ENCODE data around the gene ZMYND8. TPM values are rescaled to one million over a fixed set of nuclear protein-coding genes. Genes with fewer than 3 reads are reported as not detected.

ZMYND8 gene
- total and polyA plus RNA-seq, 10 of the 15 experiments (the other 5 are each of a cell fraction or from before 2014, with no cell fraction given) = 12.9 to 54.8 (median 23.1) TPM

GRCh38 chr20:47160240-47160639 lies 196.3 kb downstream of the ZMYND8 start:
- no peaks in the 10 kb centered on the region; the same call in 2 of the 3 replicates for H3K9me3 ChIP-seq (replicated peaks; ENCODE audit: control insufficient read depth, insufficient read depth, low read length)
- no peak overlapping the region for H3K9ac ChIP-seq (ENCODE audit: control insufficient read depth, insufficient read depth, low read length)
- no peak for DNase-seq (ENCODE audit: low read depth, low spot score)
- no peak overlapping the region for H2AFZ ChIP-seq (ENCODE audit: control insufficient read depth, low read depth, low read length)
- WGBS (ENCODE audit: insufficient coverage, insufficient replicate concordance, low lambda C conversion rate, missing lambda C conversion rate) = 83% methylated on average over 7 of the region's 7 CpGs
- H3K4me3 ChIP-seq = no peak overlapping the region
- ATAC-seq = no peak
- RAD21 ChIA-PET (ENCODE audit: unreplicated experiment) = interaction anchor here (0.9 kb wide), 1 partner anchor 398 kb away, joined by 3 read pairs; no protein-coding TSS in a partner anchor
- CTCF ChIA-PET = interaction anchor here (0.5 kb wide), 1 partner anchor 1933 kb away, joined by 3 read pairs; no protein-coding TSS in a partner anchor
- no peaks in the 10 kb centered on the region; a peak in 2 of 4 replicates for H3K27me3 ChIP-seq (replicated peaks in 1 of 2; ENCODE audit: control insufficient read depth in 2 of 2, insufficient read depth in 2 of 2, low read length in 1 of 2)
- POLR2A ChIA-PET = no interaction called here
- no TSS peak for BruUV-seq (replicated peaks)
- no peaks in the 10 kb centered on the region for H4K20me1 ChIP-seq (ENCODE audit: control insufficient read depth, insufficient read depth)
- SMC1A ChIA-PET (ENCODE audit: uncharacterized antibody, unreplicated experiment) = no interaction called here
- H3K4me1 ChIP-seq (ENCODE audit: control insufficient read depth, insufficient read depth, low read length) = no peaks in the 10 kb centered on the region
- TF ChIP-seq PAX8 (IDR thresholded peaks at IDR 0.05) (no peak), E4F1 (IDR thresholded peaks at IDR 0.05; ENCODE audit: borderline replicate concordance, partially characterized antibody) (no peak), NFIC (IDR thresholded peaks at IDR 0.05; ENCODE audit: low read depth, low read length) (no peak), ZBTB40 (IDR thresholded peaks at IDR 0.05; ENCODE audit: borderline replicate concordance) (peak; percentile 65; the same call in 1 of the 2 replicates), PML (IDR thresholded peaks at IDR 0.05; ENCODE audit: low read length) (no peak)
- no peaks in the 10 kb centered on the region for H3K79me2 ChIP-seq (ENCODE audit: control insufficient read depth, insufficient read depth, low read length)
- H3K4me2 ChIP-seq (ENCODE audit: control insufficient read depth, insufficient read depth) = no peak overlapping the region
- in situ Hi-C loops (cut with MboI) (no loop called here), intact Hi-C loops (cut with micrococcal nuclease; ENCODE audit: unreplicated experiment) (no loop called here)
- no peak for FAIRE-seq
- H3K36me3 ChIP-seq (ENCODE audit: control insufficient read depth in 2 of 2, insufficient read depth in 2 of 2, low read length in 1 of 2) = no peaks in the 10 kb centered on the region
- H3K27ac ChIP-seq (ENCODE audit: control insufficient read depth, insufficient read depth) = no peak overlapping the region

Small RNA genes lying within 50 kb of the gene (microRNA-seq; reads per million reads assigned to microRNA genes)
- gene MIR3616 = not detected

Small RNA genes lying within 50 kb of the gene (small RNA-seq; reads per million reads assigned to genes)
- gene MIR3616 = not detected

Other genes starting within 250 kb of the ZMYND8 start
- 82.4 and 88.7 TPM in 2 replicates for gene NCOA3, start 145.2 kb upstream of the ZMYND8 start, total RNA-seq (2014; rRNA removed)
- gene NCOA3, start 145.2 kb upstream of the ZMYND8 start, total RNA-seq (2014; rRNA removed; fragmentation: Illumina TruSeq; extraction: Trizol) = 95.3 and 95.8 TPM in 2 replicates
- 87.4 and 96.2 TPM in 2 replicates for gene NCOA3, start 145.2 kb upstream of the ZMYND8 start, total RNA-seq (2021)
- 92.6 and 114 TPM in 2 replicates for gene NCOA3, start 145.2 kb upstream of the ZMYND8 start, polyA plus RNA-seq (2011; rRNA removed)
- gene NCOA3, start 145.2 kb upstream of the ZMYND8 start, polyA plus RNA-seq (2014; fragmentation: Illumina TruSeq; extraction: Trizol) = 78.2 and 94.6 TPM in 2 replicates
- 10 to 100 TPM; 16.9 to 18.0 TPM for gene NCOA3, start 145.2 kb upstream of the ZMYND8 start, polyA plus RNA-seq (2014; fragmentation: Nextera tagmentation; extraction: Ambion mirVana)
- gene NCOA3, start 145.2 kb upstream of the ZMYND8 start, polyA plus RNA-seq (2014; rRNA removed) = 62.4 and 66.0 TPM in 2 replicates
- gene NCOA3, start 145.2 kb upstream of the ZMYND8 start, polyA plus RNA-seq (2016; fragmentation: Nextera tagmentation; extraction: Ambion mirVana) = 10 to 100 TPM; 68.1 to 69.1 TPM

Measured in GM12878 (cell line).